Astrocyte (in vitro differentiated cells and primary cell): ENCODE data around the gene FGGY. TPM values are rescaled to one million over a fixed set of nuclear protein-coding genes. Genes with fewer than 3 reads are reported as not detected.

Source experiments
- DNase-seq: peaks from one replicate; pipeline ENCODE4 v3.0.0-alpha.2; 2010; ENCODE audit warnings: low read depth
- FAIRE-seq: peaks from 2 replicates; lab custom pipeline; 2011; peaks lifted over from hg19 to GRCh38; lab: Jason Lieb, UNC
- H2AFZ ChIP-seq: 2 replicates; pipeline ENCODE4 v1.6.0; 2012; ENCODE audit warnings: low read depth, low read length, inconsistent platforms
- H3K27ac ChIP-seq: 2 replicates; pipeline ENCODE4 v1.5.1; 2011; ENCODE audit warnings: low read depth, low read length, inconsistent platforms
- H3K27me3 ChIP-seq: 2 replicates; pipeline ENCODE4 v1.6.0; 2011; ENCODE audit warnings: low read length, inconsistent platforms; ENCODE audit not compliant: insufficient read depth
- H3K36me3 ChIP-seq: 2 replicates; pipeline ENCODE4 v1.5.1; 2011; ENCODE audit warnings: low read length, inconsistent platforms; ENCODE audit not compliant: insufficient read depth
- H3K4me1 ChIP-seq: 2 replicates; pipeline ENCODE4 v1.5.1; 2011; ENCODE audit warnings: low read length, inconsistent platforms; ENCODE audit not compliant: insufficient read depth
- H3K4me2 ChIP-seq: 2 replicates; pipeline ENCODE4 v1.6.0; 2012; ENCODE audit warnings: low read length, inconsistent platforms
- H3K4me3 ChIP-seq: 2 replicates; pipeline ENCODE4 v1.5.1; 2011; ENCODE audit warnings: low read depth, mild to moderate bottlenecking, low read length, inconsistent platforms; ENCODE audit not compliant: insufficient read depth
- H3K79me2 ChIP-seq: 2 replicates; pipeline ENCODE4 v1.6.0; 2012; ENCODE audit warnings: mild to moderate bottlenecking, low read length, inconsistent platforms; ENCODE audit not compliant: insufficient read depth
- H3K9ac ChIP-seq: 2 replicates; pipeline ENCODE4 v1.6.0; 2012; ENCODE audit warnings: mild to moderate bottlenecking, low read length, inconsistent platforms
- H3K9me3 ChIP-seq: 2 replicates; pipeline ENCODE4 v1.5.1; 2012; ENCODE audit warnings: low read depth, mild to moderate bottlenecking, low read length, inconsistent platforms; ENCODE audit not compliant: insufficient read depth
- H4K20me1 ChIP-seq: 2 replicates; pipeline ENCODE4 v1.6.0; 2012; ENCODE audit warnings: low read length, inconsistent platforms; ENCODE audit not compliant: insufficient read depth
- H3K27ac Mint-ChIP-seq: one replicate; pipeline ENCODE4 v1.8.0; 2021; ENCODE audit warnings: mild to moderate bottlenecking, mixed read lengths; ENCODE audit not compliant: unreplicated experiment
- H3K27me3 Mint-ChIP-seq: one replicate; pipeline ENCODE4 v1.8.0; 2021; ENCODE audit warnings: low read depth, mixed read lengths; ENCODE audit not compliant: unreplicated experiment
- H3K36me3 Mint-ChIP-seq: one replicate; pipeline ENCODE4 v1.8.0; 2021; ENCODE audit warnings: low read depth, mixed read lengths; ENCODE audit not compliant: unreplicated experiment
- H3K4me1 Mint-ChIP-seq: one replicate; pipeline ENCODE4 v1.8.0; 2021; ENCODE audit warnings: low read depth, mixed read lengths; ENCODE audit not compliant: unreplicated experiment
- H3K4me3 Mint-ChIP-seq: one replicate; pipeline ENCODE4 v1.8.0; 2021; ENCODE audit warnings: mild to moderate bottlenecking, moderate library complexity, mixed read lengths; ENCODE audit not compliant: unreplicated experiment
- H3K9me3 Mint-ChIP-seq: one replicate; pipeline ENCODE4 v1.8.0; 2021; ENCODE audit warnings: mild to moderate bottlenecking, mixed read lengths; ENCODE audit not compliant: unreplicated experiment
- EZH2 ChIP-seq: IDR thresholded peaks from 2 replicates; pipeline ENCODE4 v1.6.1; 2012; ENCODE audit warnings: mild to moderate bottlenecking, low read length, inconsistent platforms; ENCODE audit not compliant: insufficient read depth
- total RNA-seq: library from RNA; stranded (reverse); gene quantifications from 2 replicates; pipeline ENCODE4 v1.2.1, GENCODE V29; 2021
- TF ChIP-seq, protein P1 (sequence below): IDR thresholded peaks from 2 replicates; pipeline ENCODE4 v1.5.1; 2011; ENCODE audit warnings: low read depth, mild to moderate bottlenecking, inconsistent platforms, low read length, moderate library complexity; ENCODE audit not compliant: insufficient read depth

The FGGY gene
- total RNA-seq, 1 donor from 2014 or later, result 6.8 TPM

DNA sequence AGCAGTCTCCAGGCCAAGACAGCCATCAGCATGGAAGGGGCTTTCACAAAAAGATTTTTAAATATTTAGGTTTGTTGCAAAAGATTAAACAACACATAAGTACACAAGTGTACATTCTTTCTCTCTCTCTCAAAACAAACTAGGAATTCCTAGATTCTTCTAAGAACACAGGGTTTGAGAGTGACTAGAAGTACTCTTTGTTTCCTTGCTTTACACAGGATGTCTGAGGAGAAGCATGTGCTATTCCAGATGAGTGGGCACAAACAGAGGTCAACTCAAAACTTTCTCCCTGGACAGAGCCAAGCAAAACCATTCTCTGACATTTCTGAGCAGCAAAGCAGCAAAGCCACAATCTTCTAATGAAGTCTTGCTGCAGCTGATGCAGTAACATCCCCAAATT lies 307.3 kb downstream of the FGGY start:
- H3K27ac ChIP-seq, result no peak overlapping the region
- Mint-ChIP-seq H3K36me3 (peaks cover 3% of the 10 kb centered on the region), H3K27me3 (no peaks in the 10 kb centered on the region), H3K4me1 (peaks cover 7% of the 10 kb centered on the region), H3K9me3 (peaks cover 7% of the 10 kb centered on the region), H3K27ac (no peak overlapping the region), H3K4me3 (no peak overlapping the region)
- FAIRE-seq (no peak), DNase-seq (peak; percentile 25)
- H3K4me2 ChIP-seq, result no peak overlapping the region
- H4K20me1 ChIP-seq, result no peaks in the 10 kb centered on the region
- H3K4me3 ChIP-seq, result no peak overlapping the region
- no peak overlapping the region for H2AFZ ChIP-seq
- no peaks in the 10 kb centered on the region for H3K27me3 ChIP-seq
- H3K36me3 ChIP-seq, result no peaks in the 10 kb centered on the region
- no peaks in the 10 kb centered on the region for H3K4me1 ChIP-seq
- no peaks in the 10 kb centered on the region for H3K79me2 ChIP-seq
- no peak for TF ChIP-seq EZH2
- TF ChIP-seq, protein P1, sequence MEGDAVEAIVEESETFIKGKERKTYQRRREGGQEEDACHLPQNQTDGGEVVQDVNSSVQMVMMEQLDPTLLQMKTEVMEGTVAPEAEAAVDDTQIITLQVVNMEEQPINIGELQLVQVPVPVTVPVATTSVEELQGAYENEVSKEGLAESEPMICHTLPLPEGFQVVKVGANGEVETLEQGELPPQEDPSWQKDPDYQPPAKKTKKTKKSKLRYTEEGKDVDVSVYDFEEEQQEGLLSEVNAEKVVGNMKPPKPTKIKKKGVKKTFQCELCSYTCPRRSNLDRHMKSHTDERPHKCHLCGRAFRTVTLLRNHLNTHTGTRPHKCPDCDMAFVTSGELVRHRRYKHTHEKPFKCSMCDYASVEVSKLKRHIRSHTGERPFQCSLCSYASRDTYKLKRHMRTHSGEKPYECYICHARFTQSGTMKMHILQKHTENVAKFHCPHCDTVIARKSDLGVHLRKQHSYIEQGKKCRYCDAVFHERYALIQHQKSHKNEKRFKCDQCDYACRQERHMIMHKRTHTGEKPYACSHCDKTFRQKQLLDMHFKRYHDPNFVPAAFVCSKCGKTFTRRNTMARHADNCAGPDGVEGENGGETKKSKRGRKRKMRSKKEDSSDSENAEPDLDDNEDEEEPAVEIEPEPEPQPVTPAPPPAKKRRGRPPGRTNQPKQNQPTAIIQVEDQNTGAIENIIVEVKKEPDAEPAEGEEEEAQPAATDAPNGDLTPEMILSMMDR, result no peak
- H3K9me3 ChIP-seq, result no peaks in the 10 kb centered on the region
- H3K9ac ChIP-seq, result no peak overlapping the region

DNA sequence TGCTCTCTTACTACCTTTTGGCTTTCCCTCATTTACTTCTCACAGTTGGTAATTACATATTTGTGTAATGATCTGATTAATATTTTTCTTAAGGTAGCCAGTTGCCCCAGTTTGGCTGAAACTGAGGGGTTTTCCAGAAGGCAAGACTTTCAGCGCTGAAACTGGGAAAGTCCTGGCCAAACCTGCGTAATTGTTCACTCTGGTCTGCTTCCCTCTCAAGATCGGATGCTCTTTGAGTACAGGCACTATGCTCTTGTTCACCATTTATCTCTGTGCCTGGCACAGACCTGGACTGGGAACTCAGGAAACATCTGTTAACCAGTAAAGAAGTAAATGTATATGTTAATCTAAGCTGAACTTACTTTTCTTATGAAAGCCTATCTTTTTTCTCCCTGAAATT lies 308.3 kb downstream of the FGGY start:
- H3K4me2 ChIP-seq, result no peak overlapping the region
- peaks cover 6% of the 10 kb centered on the region for H3K36me3 Mint-ChIP-seq
- no peak overlapping the region for H3K27ac ChIP-seq
- H3K9me3 Mint-ChIP-seq, result peaks cover 8% of the 10 kb centered on the region
- H3K4me1 Mint-ChIP-seq, result peaks cover 7% of the 10 kb centered on the region
- no peaks in the 10 kb centered on the region for H3K4me1 ChIP-seq
- H3K9ac ChIP-seq, result no peak overlapping the region
- no peak overlapping the region for H3K27ac Mint-ChIP-seq
- H3K4me3 Mint-ChIP-seq, result no peak overlapping the region
- no peaks in the 10 kb centered on the region for H3K9me3 ChIP-seq
- H2AFZ ChIP-seq, result no peak overlapping the region
- DNase-seq, result no peak
- FAIRE-seq, result no peak
- no peak for TF ChIP-seq EZH2
- TF ChIP-seq, protein P1, result no peak
- no peaks in the 10 kb centered on the region for H4K20me1 ChIP-seq
- H3K27me3 ChIP-seq, result no peaks in the 10 kb centered on the region
- H3K79me2 ChIP-seq, result no peaks in the 10 kb centered on the region
- H3K4me3 ChIP-seq, result no peak overlapping the region
- no peaks in the 10 kb centered on the region for H3K36me3 ChIP-seq
- peaks cover 1% of the 10 kb centered on the region for H3K27me3 Mint-ChIP-seq

DNA sequence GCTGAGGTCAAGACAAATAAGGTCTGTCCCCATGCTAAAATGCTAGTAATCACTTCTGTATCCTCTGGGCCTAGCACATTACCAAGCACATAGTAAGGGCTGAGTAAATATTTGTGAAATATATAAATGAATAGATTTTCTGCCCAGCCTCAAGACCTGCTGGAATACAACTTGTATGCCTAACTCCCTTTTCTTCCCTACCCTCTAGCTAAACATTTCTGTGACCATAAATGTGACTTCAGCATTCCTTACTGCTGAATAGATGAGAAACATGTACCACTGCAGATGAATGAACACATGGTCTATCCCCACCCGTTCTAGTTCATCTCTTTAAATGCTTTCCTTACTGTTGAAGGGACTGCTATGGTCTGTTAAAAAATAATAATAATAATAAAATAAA lies 308.9 kb downstream of the FGGY start:
- Mint-ChIP-seq H3K9me3 (peaks cover 10% of the 10 kb centered on the region), H3K36me3 (peaks cover 9% of the 10 kb centered on the region), H3K4me1 (peaks cover 7% of the 10 kb centered on the region), H3K4me3 (no peak overlapping the region), H3K27ac (no peak overlapping the region), H3K27me3 (peaks cover 2% of the 10 kb centered on the region)
- no peaks in the 10 kb centered on the region for H3K27me3 ChIP-seq
- H4K20me1 ChIP-seq, result no peaks in the 10 kb centered on the region
- no peak for TF ChIP-seq EZH2
- TF ChIP-seq, protein P1, result no peak
- H3K9me3 ChIP-seq, result no peaks in the 10 kb centered on the region
- H3K79me2 ChIP-seq, result no peaks in the 10 kb centered on the region
- H3K4me3 ChIP-seq, result no peak overlapping the region
- no peak overlapping the region for H3K27ac ChIP-seq
- no peaks in the 10 kb centered on the region for H3K36me3 ChIP-seq
- no peak overlapping the region for H3K9ac ChIP-seq
- H3K4me1 ChIP-seq, result no peaks in the 10 kb centered on the region
- DNase-seq (peak; percentile 46), FAIRE-seq (no peak)
- H3K4me2 ChIP-seq, result no peak overlapping the region
- no peak overlapping the region for H2AFZ ChIP-seq
